GF-D8 (cell line): ENCODE data around the gene CFAP97D2.
"Not testable (repeated sequence)": the region's sequence is repeated elsewhere in the genome, so short reads cannot be mapped to it uniquely, and the experiment has no call there.

Source experiments
- DNase-seq: peaks from one replicate; lab custom pipeline; 2025; lab: John Stamatoyannopoulos, UW

The CFAP97D2 gene

DNA sequence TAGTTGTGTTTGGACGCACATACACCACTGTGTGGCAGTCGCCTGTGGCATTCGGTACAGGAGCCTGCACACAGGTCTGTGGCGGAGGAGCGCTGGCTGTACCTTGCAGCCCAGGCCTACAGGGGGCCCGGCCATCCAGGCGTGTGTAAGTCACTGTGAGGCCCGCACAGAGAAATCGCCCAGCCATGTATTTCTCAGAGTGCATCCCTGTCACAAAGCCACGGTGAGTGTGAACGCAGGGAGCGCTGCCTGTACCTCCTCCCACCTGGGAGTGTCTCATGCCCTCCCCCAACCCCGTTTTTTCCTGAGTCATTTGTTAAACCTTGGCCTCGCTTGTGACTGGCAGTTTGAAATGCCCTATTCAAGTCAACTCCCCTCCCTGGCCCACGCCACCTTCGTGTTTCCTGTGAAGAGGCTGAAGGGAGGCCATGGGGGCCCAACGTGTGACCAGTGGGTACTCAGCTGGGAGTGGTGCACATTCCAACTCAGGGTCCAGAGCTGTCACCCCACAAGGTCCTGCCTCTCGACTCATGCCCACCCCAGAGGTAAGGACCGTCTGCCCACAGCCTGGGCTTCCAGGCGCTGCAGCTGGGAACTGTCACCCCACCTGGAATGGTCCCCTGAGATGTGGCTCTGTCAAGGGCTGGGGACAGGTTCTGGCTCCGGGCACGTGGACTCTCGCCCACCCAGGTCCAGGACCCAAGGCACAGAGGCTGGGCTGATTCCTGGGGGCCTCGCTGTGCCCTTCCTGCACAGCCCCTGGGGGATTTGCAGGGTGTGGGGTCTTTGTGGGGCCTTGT is 35.1 kb upstream of the CFAP97D2 start:
- no peak for DNase-seq

DNA sequence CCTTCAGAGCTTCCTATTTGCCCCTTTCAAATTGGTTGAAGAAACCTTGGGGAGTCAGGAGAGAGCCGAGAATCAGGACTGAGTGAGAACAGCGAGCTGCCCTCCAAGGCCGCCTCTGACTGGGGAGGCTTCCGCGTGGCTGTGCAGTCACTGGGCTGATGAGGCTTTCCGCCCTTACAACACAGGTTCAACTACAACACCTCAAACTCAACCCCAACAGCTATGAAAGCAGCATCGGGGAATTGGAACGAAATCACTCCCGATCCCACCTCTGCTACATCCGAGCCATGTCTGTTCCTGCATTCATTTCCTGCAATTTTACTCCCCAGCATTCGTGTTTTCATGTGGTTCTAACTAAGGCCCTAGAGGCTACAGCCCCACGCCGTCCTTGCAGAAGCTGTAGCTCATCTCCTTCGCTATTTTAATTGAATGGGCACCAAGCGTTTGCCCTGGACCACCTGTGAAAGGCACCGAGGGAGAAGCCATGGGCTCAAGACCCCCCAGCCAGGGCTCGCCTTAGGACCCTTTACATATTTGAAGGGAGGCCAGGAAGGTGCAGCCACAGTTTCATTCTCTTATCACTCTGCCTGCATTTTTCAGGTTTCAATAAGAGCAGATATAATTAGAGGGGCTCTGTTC is 34.3 kb upstream of the CFAP97D2 start:
- DNase-seq = no peak

DNA sequence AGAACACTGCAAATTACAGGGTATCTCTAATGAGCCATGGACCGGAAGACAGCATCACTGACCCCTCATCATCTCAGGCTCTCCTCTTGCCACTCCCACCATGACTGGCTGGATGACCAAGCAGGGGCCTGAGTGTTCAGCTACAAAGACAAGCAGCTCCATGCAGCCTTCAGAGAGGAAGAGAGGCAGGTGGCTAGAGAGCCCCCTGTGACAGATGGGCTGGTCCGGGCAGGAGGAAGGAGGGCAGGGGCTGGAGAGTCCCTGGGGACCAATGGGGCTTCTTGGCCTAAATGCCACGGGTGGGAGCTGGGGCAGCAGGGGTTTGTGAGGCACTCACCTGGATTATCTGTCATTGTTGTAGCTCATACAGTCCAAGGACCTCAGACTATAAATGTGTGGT is 33.8 kb upstream of the CFAP97D2 start:
- DNase-seq = no peak

DNA sequence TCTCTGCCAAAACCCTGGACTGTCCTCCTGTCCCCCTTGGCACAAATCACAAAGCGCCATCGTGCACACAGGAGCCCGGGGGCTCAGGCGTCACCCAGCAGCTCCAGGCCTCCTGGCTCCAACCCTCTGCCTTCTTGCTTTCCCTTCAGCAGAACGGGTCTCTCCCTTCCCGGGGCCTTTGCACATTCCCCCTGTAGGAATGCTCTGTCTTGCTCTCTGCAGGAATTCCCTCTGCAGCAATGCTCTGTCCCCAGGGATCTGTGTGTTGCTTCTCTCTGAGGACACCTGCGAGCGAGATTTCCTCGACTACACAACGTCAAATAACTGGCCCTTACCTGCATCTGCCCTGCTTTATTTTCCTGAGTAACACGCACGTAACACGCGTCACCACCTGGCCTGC is 33.3 kb upstream of the CFAP97D2 start:
- DNase-seq = no peak

DNA sequence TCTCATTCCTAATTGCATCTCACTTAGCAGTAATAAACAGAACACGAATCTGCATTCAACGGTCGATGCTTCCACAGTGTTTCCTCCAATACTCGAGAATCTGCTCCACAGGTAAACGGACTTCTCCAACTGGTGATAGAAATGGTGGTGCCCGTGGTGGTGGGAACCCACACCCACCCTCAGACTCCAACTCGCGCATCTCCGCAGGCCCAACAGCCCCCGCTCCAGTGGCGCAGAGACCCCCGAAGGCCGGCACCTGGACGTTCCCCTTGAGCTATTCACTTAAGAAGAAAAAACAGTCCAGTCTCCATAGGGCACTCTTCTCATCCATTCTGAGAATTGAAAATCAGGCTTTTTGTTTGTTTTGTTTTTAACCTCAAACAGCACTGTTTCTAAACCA is 32.9 kb upstream of the CFAP97D2 start:
- no peak for DNase-seq

DNA sequence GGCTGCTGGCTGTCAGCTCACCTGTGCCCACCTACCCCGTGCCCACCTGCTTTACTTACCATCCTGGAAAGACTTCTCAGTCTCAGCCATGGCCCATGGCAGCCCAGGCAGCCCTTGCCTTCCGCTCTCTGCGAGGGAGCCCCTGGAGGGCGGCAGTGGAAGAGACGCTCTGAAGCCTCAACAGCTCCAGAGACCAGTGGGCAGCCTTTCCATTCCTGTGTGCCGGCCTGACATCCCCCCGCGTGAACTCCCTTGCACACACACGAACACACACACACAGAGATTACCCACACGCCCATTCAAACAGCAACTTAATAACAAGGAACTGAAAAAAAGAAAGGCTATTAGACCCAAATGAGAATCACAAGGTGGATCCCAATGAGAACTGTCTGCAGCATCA is 32.4 kb upstream of the CFAP97D2 start:
- no peak for DNase-seq

DNA sequence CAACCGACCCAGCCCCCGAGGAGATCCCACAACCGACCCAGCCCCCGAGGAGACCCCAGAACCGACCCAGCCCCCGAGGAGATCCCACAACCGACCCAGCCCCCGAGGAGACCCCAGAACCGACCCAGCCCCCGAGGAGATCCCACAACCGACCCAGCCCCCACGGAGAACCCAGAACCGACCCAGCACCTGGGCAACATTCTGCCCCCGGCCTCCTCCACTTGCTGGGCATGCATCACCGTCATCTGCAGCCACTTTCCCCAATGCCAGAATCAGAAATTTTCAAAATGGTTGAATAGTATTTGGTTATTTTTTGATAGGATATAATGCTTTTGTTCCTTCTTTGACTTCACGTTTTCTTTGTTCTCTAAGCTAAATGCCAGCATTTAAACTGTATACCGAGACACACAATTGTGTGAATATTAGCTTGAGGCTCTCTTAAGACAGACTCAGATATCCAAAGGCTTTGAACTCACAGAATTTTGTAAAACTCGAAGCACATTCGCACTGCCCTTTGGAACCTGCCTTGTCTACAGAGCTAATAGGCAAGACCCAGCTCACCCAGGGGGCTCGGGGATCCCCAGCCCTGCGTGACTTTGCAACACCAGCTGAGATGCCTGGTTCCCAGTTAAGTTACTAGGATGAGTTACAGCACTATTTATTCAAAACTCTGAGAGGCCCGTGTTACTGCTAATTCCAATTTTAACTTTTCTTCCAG is 31.1 kb upstream of the CFAP97D2 start:
- DNase-seq = no peak

DNA sequence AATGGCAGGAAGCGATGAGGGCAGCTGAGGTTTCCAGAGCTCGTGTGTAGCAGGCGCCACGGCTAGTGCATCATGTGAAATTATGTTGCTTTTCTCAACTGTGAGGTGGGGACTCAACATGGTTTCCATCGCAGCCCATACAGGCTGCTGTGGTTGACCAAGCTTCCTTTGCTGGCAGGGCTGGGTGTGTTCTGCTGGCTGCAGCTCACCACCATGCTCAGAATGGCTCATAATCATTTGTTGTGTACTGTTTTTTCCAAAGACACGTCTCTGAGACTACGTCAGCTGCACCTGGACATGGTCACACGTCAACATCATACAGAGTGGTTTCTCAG is 30.6 kb upstream of the CFAP97D2 start:
- DNase-seq = peak; percentile 71

DNA sequence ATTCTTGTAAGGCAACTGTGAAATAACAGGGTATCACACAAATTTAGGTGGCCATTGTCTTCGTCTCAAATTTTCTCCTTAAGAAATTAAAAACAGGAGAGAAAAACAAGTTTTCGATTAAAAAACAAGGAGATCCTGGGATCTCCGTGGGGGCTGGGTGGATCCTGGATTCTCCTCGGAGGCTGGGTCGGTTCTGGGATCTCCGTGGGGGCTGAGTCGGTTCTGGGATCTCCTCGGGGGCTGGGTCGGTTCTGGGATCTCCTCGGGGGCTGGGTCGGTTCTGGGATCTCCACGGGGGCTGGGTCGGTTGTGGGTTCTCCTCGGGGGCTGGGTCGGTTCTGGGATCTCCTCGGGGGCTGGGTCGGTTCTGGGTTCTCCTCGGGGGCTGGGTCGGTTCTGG is 30.2 kb upstream of the CFAP97D2 start:
- not testable (repeated sequence) for DNase-seq

DNA sequence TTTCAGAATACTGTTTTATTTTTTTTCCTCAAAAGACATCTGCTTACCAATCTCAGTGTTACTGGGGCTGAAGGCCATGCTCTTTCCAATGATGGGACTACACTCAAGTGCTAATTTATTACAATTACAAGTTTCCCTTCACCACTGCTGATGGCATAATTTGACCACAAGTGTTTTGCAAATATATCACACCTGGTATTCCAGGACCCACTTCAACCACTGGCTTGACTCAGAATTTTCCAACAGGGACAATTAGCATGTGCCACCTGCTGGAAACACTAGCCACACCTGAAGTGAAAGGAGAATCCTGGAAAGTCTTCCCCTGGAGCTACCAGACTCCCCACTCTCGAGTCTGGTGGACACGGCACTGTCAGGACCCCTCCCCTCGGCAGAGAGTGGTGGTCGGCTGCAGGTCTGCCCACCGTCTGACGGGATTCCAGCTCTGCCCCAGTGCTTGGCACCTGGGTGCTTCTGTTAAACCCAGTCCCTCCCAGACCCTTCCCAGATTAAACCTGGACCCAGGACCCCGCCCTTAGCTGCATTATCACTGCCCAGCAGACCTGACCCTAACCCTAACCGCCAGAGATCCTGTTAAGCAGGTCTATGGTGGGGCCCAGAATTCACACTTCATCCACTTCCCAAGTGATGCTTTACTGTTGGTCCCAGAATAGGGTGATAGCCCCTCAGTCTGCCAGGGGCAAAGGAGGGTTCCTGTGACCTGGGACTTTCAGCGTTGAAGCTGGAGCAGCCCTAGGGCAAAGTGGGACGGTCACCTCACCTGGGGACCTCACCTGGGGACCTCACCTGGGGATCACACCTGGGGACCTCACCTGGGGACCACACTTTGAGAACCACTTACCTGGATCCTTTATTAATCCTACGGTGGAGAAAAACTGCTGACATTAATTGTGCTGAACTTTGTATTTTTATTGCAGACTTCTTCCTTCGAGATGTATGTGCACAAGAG is 29.0 kb upstream of the CFAP97D2 start:
- no peak for DNase-seq

DNA sequence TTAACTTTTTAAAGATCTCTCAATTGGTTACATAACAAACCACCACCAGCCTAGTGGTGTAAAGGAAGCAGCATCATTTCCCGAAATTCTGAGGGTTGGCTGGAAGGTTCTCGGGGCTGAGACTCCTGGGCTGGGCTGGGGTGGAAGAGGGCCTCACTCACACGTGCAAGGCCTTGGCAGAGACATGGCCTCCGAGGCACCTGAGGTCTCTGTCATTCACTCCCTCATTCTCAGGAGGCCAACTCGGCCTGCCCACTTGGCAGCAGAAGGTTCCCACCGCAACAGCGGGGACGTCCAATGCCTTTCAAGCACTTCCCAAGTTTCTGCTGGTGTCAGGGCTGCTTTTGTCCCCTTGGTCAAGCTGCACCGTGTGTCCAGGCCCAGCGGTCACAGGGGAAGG is 28.0 kb upstream of the CFAP97D2 start:
- DNase-seq = peak; percentile 58

DNA sequence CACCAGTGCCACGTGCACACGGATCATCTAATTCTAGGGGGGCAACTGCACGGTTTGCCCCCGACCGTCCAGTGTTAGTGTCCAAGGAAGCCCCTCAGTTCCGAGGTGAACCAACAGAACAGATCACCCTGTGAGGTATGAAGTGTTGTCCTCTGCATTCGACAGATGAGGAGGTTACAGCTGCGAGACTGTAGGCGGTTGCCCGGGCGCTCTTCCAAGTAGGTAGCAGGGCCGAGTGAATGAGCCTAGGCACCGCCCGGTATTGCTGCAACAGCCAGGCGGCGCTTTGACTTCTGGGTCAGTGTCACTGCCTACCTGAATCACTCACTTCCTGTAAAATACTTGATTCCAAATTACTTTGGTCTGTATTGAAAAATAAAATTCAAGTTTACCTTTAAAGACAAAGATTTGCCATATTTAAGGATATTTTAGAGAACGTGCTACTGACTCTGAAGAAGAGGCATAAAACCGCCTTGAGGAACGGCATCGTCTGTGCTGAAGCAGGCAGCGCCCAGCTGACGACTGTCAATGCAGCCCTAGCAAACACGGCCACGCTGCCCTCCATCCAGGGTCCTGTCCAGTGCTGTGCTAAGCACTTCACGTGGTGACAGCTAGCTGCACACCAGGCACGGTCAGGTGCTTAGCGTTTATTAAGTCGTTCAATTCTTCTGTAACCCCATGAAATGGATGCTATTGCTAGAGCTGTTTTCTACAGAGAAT is 27.3 kb upstream of the CFAP97D2 start:
- DNase-seq = no peak

DNA sequence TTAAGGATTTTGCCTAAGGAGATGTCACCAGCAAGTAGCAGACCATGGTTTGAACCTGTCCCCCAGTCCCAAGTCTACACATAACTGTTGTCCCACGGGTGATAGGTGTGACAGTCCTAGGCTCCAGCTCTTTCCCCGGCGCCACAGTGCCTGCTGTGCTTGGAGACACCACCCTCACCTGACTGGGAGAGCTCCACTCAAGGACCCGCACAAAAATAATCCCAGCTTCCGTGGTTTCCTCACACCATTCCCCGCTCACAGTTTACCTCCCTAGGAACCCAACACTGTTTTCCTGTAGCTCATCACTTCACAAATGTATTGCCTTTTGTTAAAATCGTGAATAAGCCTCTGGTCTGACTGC is 26.8 kb upstream of the CFAP97D2 start:
- no peak for DNase-seq

DNA sequence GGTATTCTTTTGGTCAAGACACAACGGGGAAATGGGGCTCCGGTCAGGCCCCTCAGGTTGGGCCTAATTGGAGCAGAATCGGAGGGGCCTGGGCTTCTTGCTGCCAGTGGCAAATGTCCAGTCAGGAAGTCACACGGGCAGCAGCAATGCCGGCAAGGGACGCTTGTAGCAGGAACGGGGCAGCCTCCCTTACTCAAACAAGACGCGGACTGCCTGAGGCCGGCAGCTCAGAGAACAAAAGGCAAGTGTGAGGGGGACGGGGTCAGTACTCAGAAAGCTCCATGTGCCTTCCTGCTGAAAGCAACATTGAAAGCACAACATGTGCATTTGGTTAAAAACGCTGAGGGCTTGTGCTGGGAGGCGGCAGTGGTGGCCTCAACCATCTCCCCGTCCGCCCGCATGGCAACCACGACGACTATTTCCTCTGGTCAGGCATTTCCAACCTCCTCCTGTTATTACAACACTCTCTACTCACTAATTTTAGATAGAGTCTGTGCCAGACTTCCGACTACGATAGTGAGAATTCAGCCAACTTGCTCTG is 26.2 kb upstream of the CFAP97D2 start:
- peak; percentile 66 for DNase-seq

DNA sequence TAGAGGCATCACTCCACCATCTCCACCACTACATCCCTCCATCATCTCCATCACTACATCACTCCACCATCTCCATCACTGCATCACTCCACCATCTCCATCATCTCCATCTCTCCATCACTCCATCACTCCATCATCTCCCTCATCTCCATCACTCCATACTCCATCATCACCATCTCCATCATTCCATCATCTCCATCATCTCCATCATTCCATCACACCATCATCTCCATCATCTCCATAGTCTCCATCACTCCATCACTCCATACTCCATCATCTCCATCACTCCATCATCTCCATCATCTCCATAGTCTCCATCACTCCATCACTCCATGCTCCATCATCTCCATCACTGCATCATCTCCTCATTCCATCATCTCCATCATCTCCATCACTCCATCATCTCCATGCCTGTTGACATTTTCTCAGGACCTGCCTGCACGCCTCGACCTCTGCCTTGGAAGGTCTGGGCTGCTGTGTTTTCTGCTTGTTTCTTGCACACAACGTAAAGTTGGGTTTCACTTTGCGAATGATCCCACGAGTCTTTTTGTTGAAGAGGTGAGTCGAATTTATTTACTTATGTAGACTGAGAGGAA is 25.5 kb upstream of the CFAP97D2 start:
- DNase-seq = no peak

DNA sequence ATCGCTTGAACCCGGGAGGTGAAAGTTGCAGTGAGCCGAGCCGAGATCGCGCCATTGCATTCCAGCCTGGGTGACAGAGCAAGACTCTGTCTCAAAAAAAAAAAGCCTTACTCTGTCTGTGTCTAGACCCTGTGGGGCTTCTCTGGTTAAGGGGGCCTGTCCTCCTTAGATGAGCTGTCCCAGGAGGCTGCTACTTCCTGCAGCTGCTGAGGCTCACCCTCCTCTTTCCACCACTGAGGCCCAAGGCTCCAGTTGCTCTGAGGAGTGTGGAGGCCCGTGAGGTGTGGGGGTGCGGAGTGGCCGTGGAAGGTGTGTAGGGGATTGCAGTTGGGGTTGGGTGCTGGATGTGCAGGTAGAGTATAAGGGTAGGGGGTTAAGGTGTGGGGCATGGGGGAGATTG is 24.6 kb upstream of the CFAP97D2 start:
- DNase-seq = no peak

DNA sequence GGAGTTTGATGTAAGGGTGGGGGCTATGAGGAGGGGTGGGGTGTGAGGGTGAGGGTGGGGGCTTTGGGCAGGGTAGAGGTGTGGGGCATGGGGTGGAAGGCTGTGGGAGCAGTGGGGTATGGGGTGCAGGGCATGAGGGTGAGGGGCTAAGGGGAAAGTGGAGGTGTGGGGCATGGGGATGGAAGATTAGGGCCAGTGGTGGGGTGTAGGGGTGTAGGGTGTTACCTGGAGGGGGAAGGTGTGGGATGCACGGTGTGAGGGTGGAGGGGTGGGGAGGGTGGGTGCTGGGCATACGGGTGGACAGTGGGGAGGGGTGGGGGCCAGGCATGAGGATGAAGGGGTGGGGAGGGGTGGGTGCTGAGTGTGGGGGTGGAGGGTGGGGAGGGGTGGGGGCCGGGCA is 23.7 kb upstream of the CFAP97D2 start:
- no peak for DNase-seq

DNA sequence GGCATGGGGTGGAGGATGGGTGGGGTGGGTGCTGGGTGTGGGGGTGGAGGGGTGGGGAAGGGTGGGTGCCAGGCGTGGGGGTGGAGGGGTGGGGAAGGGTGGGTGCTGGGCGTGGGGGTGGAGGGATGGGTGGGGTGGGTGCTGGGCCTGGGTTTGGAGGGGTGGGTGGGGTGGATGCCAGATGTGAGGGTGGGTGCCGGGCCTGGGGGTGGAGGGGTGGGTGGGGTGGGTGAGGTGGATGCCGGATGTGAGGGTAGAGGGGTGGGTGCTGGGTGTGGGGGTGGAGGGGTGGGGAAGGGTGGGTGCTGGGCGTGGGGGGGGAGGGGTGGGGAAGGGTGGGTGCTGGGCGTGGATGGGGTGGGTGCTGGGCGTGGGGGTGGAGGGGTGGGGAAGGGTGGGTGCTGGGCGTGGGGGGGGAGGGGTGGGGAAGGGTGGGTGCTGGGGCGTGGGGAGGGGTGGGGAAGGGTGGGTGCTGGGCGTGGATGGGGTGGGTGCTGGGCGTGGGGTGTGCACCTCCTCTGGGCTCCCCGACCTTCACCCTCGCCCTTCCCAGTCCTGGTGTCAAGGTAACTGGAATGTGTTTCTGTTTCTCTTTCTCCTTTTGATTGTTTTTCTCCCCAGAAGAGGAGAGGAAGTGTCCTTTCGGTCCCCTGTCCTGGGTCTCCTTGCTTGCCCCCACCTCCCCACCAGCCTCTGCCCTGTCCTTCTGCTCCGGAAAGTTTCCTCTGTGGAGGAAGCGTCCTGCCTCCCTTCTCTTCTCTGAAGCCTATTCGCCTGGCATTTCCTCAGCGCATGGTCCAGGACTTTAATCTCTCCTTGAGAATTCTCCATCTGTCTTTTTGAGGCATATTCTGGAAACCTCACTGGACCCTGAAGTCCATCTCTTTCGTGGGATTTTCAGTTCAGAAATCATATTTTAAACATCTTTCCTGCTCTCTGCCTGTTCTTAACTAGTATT is 22.9 kb upstream of the CFAP97D2 start:
- no peak for DNase-seq

DNA sequence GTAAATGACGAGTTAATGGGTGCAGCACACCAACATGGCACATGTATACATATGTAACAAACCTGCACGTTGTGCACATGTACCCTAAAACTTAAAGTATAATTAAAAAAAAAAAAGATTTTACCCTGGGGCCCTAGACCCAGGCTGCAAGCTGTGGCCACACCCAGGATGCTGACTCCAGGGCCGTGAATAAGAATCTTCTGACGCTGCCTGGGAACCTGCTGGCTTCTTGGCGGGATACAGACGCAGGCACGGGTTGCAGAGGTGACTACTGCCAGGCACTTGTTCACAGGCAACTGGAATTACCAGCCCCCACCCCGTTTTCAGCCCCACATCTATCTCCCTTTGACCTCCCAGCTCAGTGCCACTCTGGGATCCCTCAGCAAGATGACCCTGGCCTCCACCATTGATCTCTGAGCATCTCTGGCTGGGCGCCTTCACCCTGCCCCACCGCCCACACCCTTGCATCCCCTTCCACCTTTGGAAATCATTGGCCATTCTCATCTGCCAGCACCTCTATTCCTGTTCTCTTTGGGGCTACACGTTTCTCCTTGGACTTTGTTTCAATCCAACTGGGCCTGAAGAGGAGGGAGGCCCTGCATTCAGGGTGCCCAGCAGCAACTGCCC is 21.1 kb upstream of the CFAP97D2 start:
- DNase-seq = no peak
